Upper lobe of left lung (tissue), 4 donors: ENCODE results near the gene LILRB2.

Experiments used
- CTCF ChIP-seq, 6 experiments: fragments of 450-650 bp in 4 of 6; fragments of 200-600 bp in 2 of 6; sonication (generic) in 2 of 6; IDR thresholded peaks; one replicate each; pipeline ENCODE4 v1.5.1; 2016 to 2019; ENCODE audit warnings: antibody characterized with exemption in 6 of 6
- EP300 ChIP-seq, 4 donors: sonication (generic); formaldehyde crosslinking; IDR thresholded peaks; one replicate each; pipeline ENCODE4 v1.5.1; 2017; ENCODE audit warnings: antibody characterized with exemption in 4 of 4, control low read depth in 2 of 4
- POLR2A ChIP-seq, 4 donors: fragments of 450-650 bp; IDR thresholded peaks; one replicate each; pipeline ENCODE4 v1.5.1; 2016 to 2017; ENCODE audit warnings: antibody characterized with exemption in 4 of 4, mild to moderate bottlenecking in 2 of 4

GRCh38 chr19:54273821-54274220 lies 7.1 kb downstream of the LILRB2 start:
- TF ChIP-seq CTCF (IDR thresholded peaks at IDR 0.05): no peak
- no peak for TF ChIP-seq POLR2A (IDR thresholded peaks at IDR 0.05)
- no peak for TF ChIP-seq EP300 (IDR thresholded peaks at IDR 0.05)
